GM20000 (cell line): Measurements from ENCODE around the gene CHST11.
"Not testable (repeated sequence)": the region's sequence is repeated elsewhere in the genome, so short reads cannot be mapped to it uniquely, and the experiment has no call there.

Source experiments
- DNase-seq: peaks from one replicate; pipeline ENCODE4 v3.0.0; 2012; ENCODE audit warnings: low spot score
- TF ChIP-seq, protein P1 (sequence below): IDR thresholded peaks from 2 replicates; pipeline ENCODE4 v1.5.1; 2012; ENCODE audit warnings: mild to moderate bottlenecking, control low read depth; ENCODE audit errors: extremely low read depth, missing control alignments

Gene CHST11

DNA sequence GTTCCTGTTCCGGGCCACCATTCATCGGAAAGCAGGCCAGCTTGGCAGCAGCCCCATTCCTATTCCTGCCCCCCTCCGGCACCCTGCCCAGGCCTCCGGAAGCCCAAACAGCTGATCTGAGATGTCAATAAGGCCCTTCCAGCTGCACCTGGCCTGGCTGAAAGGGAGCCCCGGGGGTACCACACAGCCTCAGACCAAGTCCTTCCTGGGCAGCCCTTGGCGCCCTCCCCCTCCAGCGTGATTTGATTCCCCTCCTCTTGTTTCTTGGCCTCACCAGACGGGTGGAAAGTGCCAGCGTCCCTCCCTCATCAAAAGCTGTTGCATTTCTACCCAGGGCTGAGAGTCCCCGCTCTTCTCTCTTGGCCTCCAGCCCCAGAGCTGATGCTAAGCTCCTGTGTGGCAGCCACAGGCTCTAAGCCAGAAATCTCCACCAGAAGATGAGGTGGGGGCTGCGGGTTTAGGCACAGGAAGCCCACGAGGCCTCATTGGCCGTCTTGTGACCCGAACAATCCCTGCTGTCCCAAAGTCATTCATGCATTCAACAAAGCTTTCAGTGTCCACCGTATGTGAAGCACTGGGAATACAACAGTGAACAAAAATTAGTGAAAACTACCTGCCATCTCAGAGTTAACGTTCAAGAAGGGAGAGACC, 285.9 kb downstream of the CHST11 start:
- TF ChIP-seq, protein P1, sequence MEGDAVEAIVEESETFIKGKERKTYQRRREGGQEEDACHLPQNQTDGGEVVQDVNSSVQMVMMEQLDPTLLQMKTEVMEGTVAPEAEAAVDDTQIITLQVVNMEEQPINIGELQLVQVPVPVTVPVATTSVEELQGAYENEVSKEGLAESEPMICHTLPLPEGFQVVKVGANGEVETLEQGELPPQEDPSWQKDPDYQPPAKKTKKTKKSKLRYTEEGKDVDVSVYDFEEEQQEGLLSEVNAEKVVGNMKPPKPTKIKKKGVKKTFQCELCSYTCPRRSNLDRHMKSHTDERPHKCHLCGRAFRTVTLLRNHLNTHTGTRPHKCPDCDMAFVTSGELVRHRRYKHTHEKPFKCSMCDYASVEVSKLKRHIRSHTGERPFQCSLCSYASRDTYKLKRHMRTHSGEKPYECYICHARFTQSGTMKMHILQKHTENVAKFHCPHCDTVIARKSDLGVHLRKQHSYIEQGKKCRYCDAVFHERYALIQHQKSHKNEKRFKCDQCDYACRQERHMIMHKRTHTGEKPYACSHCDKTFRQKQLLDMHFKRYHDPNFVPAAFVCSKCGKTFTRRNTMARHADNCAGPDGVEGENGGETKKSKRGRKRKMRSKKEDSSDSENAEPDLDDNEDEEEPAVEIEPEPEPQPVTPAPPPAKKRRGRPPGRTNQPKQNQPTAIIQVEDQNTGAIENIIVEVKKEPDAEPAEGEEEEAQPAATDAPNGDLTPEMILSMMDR: no peak
- no peak for DNase-seq

- TF ChIP-seq, protein P1: no peak
These were observed 286.4 kb downstream of the CHST11 start for GRCh38 chr12:104743202-104743580.

GRCh38 chr12:104743753-104744548, 287.2 kb downstream of the CHST11 start:
- not testable (repeated sequence) for DNase-seq

More at GRCh38 chr12:104743202-104743580, 286.4 kb downstream of the CHST11 start:
- DNase-seq: no peak

DNA sequence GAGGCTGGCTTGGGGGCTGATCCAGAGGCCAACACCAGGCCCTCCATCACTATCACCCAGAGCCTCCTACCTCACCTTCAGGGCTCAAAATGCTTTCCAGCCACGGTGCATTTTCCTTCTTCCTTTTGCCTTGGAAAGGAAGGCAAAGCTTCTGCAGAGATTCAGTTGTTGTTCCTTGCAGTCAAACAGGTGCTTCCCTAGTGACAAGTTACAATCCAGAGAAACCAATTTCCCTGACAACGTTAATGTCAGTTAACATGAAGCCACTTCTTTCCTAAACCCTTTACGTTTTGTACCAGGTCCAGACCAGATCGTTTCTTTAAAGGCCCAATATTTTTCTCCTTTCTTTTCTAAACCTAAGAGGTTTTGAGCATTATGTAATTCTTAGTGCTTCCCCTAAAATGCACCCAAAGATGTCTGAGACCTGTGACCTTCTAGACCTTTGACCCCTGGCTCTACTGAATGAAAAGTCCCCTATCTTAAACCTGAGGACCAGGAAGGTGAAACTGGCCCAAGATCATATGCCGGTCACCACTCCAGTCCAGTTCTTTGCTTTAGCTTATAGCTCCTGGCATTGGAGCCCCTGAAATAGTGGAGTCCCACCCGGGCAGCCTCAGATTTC, 289.8 kb downstream of the CHST11 start:
- TF ChIP-seq, protein P1: no peak
- no peak for DNase-seq

GRCh38 chr12:104747330-104747729, 290.6 kb downstream of the CHST11 start:
- DNase-seq: no peak
- TF ChIP-seq, protein P1: no peak

- DNase-seq: no peak
- TF ChIP-seq, protein P1: no peak
These were observed 291.2 kb downstream of the CHST11 start for GRCh38 chr12:104747955-104748354.

GRCh38 chr12:104748356-104748755, 291.6 kb downstream of the CHST11 start:
- TF ChIP-seq, protein P1: no peak
- no peak for DNase-seq
